HG03175 (cell line): ENCODE data around the gene STAC3.

Source experiments
- ATAC-seq: cut with Tn5 transposase; IDR thresholded peaks from one replicate; pipeline ENCODE4 v1.9.1; 2021; ENCODE audit warnings: mild to moderate bottlenecking, moderate library complexity; ENCODE audit not compliant: unreplicated experiment

Gene STAC3

GRCh38 chr12:57255916-57256315 is 4.9 kb upstream of the STAC3 start:
- no peak for ATAC-seq

GRCh38 chr12:57254506-57255280 is 3.7 kb upstream of the STAC3 start:
- ATAC-seq, result no peak

- no peak for ATAC-seq
Measured at GRCh38 chr12:57250541-57250940, 446 bp downstream of the STAC3 start.

GRCh38 chr12:57248934-57249742 is 1.8 kb downstream of the STAC3 start:
- ATAC-seq, result no peak

GRCh38 chr12:57247041-57247440 is 3.9 kb downstream of the STAC3 start:
- ATAC-seq, result no peak

- no peak for ATAC-seq
Measured at GRCh38 chr12:57244312-57244696, 6.7 kb downstream of the STAC3 start.

- no peak for ATAC-seq
Measured at GRCh38 chr12:57243521-57244311, 7.3 kb downstream of the STAC3 start.

- ATAC-seq, result peak; percentile 47
Measured at GRCh38 chr12:57242691-57243454, 8.1 kb downstream of the STAC3 start.

GRCh38 chr12:57242329-57242690 is 8.7 kb downstream of the STAC3 start:
- ATAC-seq, result no peak

GRCh38 chr12:57241402-57242310 is 9.3 kb downstream of the STAC3 start:
- no peak for ATAC-seq

GRCh38 chr12:57240926-57241401 is 10.0 kb downstream of the STAC3 start:
- ATAC-seq, result no peak

- no peak for ATAC-seq
Measured at GRCh38 chr12:57240066-57240921, 10.7 kb downstream of the STAC3 start.

GRCh38 chr12:57239587-57240065 is 11.4 kb downstream of the STAC3 start:
- ATAC-seq, result no peak

- ATAC-seq, result peak; percentile 48
Measured at GRCh38 chr12:57238854-57239554, 12.0 kb downstream of the STAC3 start.

GRCh38 chr12:57237932-57238853 is 12.8 kb downstream of the STAC3 start:
- no peak for ATAC-seq

- ATAC-seq, result no peak
Measured at GRCh38 chr12:57237596-57237931, 13.4 kb downstream of the STAC3 start.
